Lower leg skin (tissue), 3 donors: ENCODE data around the gene DUSP8.

Source experiments
- CTCF ChIP-seq, 3 donors: fragments of 450-650 bp; IDR thresholded peaks; one replicate each; pipeline ENCODE4 v1.5.1; 2016; ENCODE audit warnings: antibody characterized with exemption in 3 of 3, mild to moderate bottlenecking in 3 of 3, moderate library complexity in 2 of 3
- POLR2A ChIP-seq, 2 donors: fragments of 450-650 bp; IDR thresholded peaks; one replicate each; pipeline ENCODE4 v1.6.1; 2016 to 2017; ENCODE audit warnings: antibody characterized with exemption in 2 of 2, mild to moderate bottlenecking in 1 of 2, moderate library complexity in 1 of 2

DNA sequence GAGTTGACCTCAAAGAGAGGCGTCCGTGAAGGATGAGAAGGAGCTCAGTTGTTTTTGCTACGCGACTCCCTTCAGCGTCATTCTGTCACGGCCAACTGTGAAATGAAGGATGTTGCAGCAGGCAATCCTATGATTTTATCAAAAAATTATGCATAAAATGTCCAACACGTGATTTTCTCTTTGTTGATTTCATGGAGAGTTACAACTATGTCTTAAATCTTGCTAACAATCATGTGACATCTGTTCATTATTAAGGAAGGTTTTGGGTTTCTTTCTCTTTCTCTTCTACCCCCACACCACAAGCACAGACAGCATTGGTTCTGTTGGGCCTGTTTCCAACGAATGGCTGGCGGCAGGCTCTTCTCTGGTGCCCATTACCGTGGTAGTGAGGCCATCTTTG is 46.2 kb upstream of the DUSP8 start:
- no peak for TF ChIP-seq CTCF (IDR thresholded peaks at IDR 0.05)
- no peak for TF ChIP-seq POLR2A (IDR thresholded peaks at IDR 0.05)
